Measurements from ENCODE around the gene ZNF467.

GRCh38 chr7:149723795-149724495 is 49.4 kb downstream of the ZNF467 start:
- TF ChIP-seq CTCF (IDR thresholded peaks at IDR 0.05) (no peak), POLR2AphosphoS5 (IDR thresholded peaks at IDR 0.05; ENCODE audit: low read depth, low read length) (no peak), SIN3A (IDR thresholded peaks at IDR 0.05; ENCODE audit: borderline replicate concordance, insufficient read depth, low read depth, low read length) (no peak), REST (IDR thresholded peaks at IDR 0.05; ENCODE audit: insufficient read depth in 1 of 2, low read depth in 2 of 2, low read length in 1 of 2) (no peak), TCF7L2 (IDR thresholded peaks at IDR 0.05; ENCODE audit: low read depth, low read length) (no peak)

Data from Panc1 (cell line).